Upper lobe of left lung (tissue), 6 donors: ENCODE data around the gene MAPK8IP3. TPM values are rescaled to one million over a fixed set of nuclear protein-coding genes. Genes with fewer than 3 reads are reported as not detected.
"Not testable (repeated sequence)": the region's sequence is repeated elsewhere in the genome, so short reads cannot be mapped to it uniquely, and the experiment has no call there.

ENCODE experiments used
- ATAC-seq, 2 donors: fragments of 200-7000 bp; cut with Tn5 transposase; one replicate each; pipeline ENCODE4 v1.9.1; 2022; ENCODE audit warnings: mild to moderate bottlenecking in 2 of 2, moderate library complexity in 2 of 2; ENCODE audit not compliant: low FRiP score in 2 of 2
- DNase-seq, 2 donors: peaks; one replicate each; pipeline ENCODE4 v3.0.0-alpha.2; 2019 to 2020
- H3K27ac ChIP-seq, 4 donors: fragments of 200-600 bp; sonication (generic); one replicate each; pipeline ENCODE4 v1.5.1; 2016 to 2019
- H3K27me3 ChIP-seq, 4 donors: fragments of 200-600 bp; sonication (generic); one replicate each; pipeline ENCODE4 v1.5.1; 2017 to 2019
- H3K36me3 ChIP-seq, 4 donors: fragments of 200-600 bp; sonication (generic); one replicate each; pipeline ENCODE4 v1.5.1; 2016 to 2019
- H3K4me1 ChIP-seq, 4 donors: fragments of 200-600 bp; sonication (generic); one replicate each; pipeline ENCODE4 v1.5.1; 2018 to 2019
- H3K4me3 ChIP-seq, 4 donors: fragments of 200-600 bp; sonication (generic); one replicate each; pipeline ENCODE4 v1.5.1; 2017 to 2019; ENCODE audit warnings: mild to moderate bottlenecking in 2 of 4, moderate library complexity in 1 of 4
- H3K9me3 ChIP-seq, 4 donors: fragments of 200-600 bp; sonication (generic); one replicate each; pipeline ENCODE4 v1.5.1; 2018 to 2019
- EP300 ChIP-seq, 4 donors: sonication (generic); formaldehyde crosslinking; IDR thresholded peaks; one replicate each; pipeline ENCODE4 v1.5.1; 2017; ENCODE audit warnings: antibody characterized with exemption in 4 of 4, control low read depth in 2 of 4
- POLR2A ChIP-seq, 4 donors: fragments of 450-650 bp; IDR thresholded peaks; one replicate each; pipeline ENCODE4 v1.5.1; 2016 to 2017; ENCODE audit warnings: antibody characterized with exemption in 4 of 4, mild to moderate bottlenecking in 2 of 4
- POLR2AphosphoS5 ChIP-seq, 2 donors: sonication (generic); formaldehyde crosslinking; IDR thresholded peaks; one replicate each; pipeline ENCODE4 v1.5.1; 2017; ENCODE audit warnings: antibody characterized with exemption in 2 of 2
- WGBS, 2 donors: methylation state at CpG; one replicate each; pipeline ENCODE4 v1.1.5; 2017 to 2018; 5-methylcytosine and 5-hydroxymethylcytosine counted together
- total RNA-seq, 6 donors: library from RNA; depleted of rRNA in 4 of 6; stranded (reverse); fragments of >200 nt in 4 of 6; gene quantifications; one replicate each; pipeline versions ENCODE4 v1.1.0 to v1.2.1, GENCODE V29; 2016 to 2021
- TF ChIP-seq, protein P1 (sequence below), 6 experiments: fragments of 450-650 bp in 4 of 6; fragments of 200-600 bp in 2 of 6; sonication (generic) in 2 of 6; IDR thresholded peaks; one replicate each; pipeline ENCODE4 v1.5.1; 2016 to 2019; ENCODE audit warnings: antibody characterized with exemption in 6 of 6
- donor health status: DM: no; HTN: no; CAD: no; lungs with moderate emphysema.
- donor health status: DM: no; HTN: yes; CAD: no; lungs with severe emphysema.

The MAPK8IP3 gene
- total RNA-seq, 6 donors from 2014 or later, result 46.4 to 505 (median 71.9) TPM

DNA sequence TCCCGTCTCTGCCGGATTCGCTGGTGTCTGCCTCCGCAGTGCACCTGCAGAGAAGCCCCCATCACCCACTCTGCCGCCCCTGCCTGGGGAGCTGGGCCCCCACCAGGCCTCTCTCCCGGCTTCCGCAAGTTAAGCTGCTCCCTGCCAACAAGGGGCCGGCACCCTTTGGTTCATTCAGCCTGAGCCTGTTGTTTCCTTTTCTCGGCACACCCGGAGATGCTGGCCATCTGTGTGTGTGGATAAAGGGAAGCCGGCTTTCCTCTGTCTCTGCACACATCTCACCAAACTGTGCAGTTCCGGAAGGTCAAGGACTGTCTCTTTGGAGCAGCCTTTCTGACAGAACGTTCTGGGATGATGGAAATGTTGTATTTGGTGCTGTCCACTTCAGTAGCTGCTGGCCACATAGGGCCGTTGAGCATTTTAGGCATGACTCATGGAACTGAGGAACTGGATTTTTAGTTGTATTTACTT, 6.8 kb downstream of the MAPK8IP3 start:
- peaks cover 9 to 35% (median 20%) of the 10 kb centered on the region in 4 donors for H3K4me1 ChIP-seq
- H3K36me3 ChIP-seq, result peaks cover 0 to 4% (median 2%) of the 10 kb centered on the region in 4 donors
- 58 to 59% methylated on average over 11 to 14 of the region's 14 CpGs for WGBS, 2 donors
- no peak overlapping the region for H3K4me3 ChIP-seq
- TF ChIP-seq POLR2AphosphoS5 (IDR thresholded peaks at IDR 0.05) (no peak), POLR2A (IDR thresholded peaks at IDR 0.05) (no peak), EP300 (IDR thresholded peaks at IDR 0.05) (no peak)
- TF ChIP-seq, protein P1, sequence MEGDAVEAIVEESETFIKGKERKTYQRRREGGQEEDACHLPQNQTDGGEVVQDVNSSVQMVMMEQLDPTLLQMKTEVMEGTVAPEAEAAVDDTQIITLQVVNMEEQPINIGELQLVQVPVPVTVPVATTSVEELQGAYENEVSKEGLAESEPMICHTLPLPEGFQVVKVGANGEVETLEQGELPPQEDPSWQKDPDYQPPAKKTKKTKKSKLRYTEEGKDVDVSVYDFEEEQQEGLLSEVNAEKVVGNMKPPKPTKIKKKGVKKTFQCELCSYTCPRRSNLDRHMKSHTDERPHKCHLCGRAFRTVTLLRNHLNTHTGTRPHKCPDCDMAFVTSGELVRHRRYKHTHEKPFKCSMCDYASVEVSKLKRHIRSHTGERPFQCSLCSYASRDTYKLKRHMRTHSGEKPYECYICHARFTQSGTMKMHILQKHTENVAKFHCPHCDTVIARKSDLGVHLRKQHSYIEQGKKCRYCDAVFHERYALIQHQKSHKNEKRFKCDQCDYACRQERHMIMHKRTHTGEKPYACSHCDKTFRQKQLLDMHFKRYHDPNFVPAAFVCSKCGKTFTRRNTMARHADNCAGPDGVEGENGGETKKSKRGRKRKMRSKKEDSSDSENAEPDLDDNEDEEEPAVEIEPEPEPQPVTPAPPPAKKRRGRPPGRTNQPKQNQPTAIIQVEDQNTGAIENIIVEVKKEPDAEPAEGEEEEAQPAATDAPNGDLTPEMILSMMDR (IDR thresholded peaks at IDR 0.05), result no peak
- no peaks in the 10 kb centered on the region for H3K9me3 ChIP-seq
- peak overlapping the region in 3 of 4 donors; percentile 1 to 35 (median 29) for H3K27ac ChIP-seq
- peak in 1 of 2 donors; percentile 27 for ATAC-seq
- DNase-seq, result peak in 1 of 2 donors; percentile 36
- no peaks in the 10 kb centered on the region for H3K27me3 ChIP-seq

DNA sequence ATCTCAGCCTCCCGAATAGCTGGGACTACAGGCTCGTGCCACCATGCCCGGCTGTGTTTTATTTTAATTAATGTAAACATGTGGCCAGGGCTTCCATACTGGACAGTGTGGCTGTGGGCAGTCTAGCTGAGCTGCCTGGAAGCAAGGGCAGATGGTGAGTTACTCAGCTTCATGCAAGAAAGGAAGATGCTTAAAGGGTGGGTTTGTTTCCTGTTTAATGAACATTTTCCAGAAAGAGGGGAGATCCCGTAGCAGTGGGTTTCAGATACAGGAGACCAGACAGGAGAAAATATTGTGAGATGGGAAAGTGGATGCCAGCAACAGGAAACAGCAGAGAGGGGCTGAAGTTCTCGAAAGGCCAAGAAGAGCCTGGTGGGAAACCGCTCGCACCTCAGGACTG, 7.3 kb downstream of the MAPK8IP3 start:
- Histone ChIP-seq H3K27ac (peak overlapping the region in 3 of 4 donors; percentile 1 to 35 (median 29)), H3K4me3 (no peak overlapping the region), H3K27me3 (no peaks in the 10 kb centered on the region), H3K36me3 (peaks cover 0 to 4% (median 1%) of the 10 kb centered on the region in 4 donors), H3K4me1 (peaks cover 4 to 30% (median 15%) of the 10 kb centered on the region in 4 donors), H3K9me3 (no peaks in the 10 kb centered on the region)
- DNase-seq, result no peak
- TF ChIP-seq EP300 (IDR thresholded peaks at IDR 0.05) (no peak), POLR2A (IDR thresholded peaks at IDR 0.05) (no peak)
- TF ChIP-seq, protein P1 (IDR thresholded peaks at IDR 0.05), result no peak
- no peak for ATAC-seq
- 57 to 71% methylated on average over 7 of the region's 7 CpGs for WGBS, 2 donors

- ATAC-seq, result no peak
- Histone ChIP-seq H3K9me3 (no peaks in the 10 kb centered on the region), H3K4me3 (no peak overlapping the region), H3K4me1 (peaks cover 0 to 24% (median 11%) of the 10 kb centered on the region in 4 donors), H3K36me3 (peaks cover 0 to 4% (median 0%) of the 10 kb centered on the region in 4 donors), H3K27me3 (no peaks in the 10 kb centered on the region), H3K27ac (no peak overlapping the region)
- no peak for TF ChIP-seq EP300 (IDR thresholded peaks at IDR 0.05)
- no peak for TF ChIP-seq POLR2AphosphoS5 (IDR thresholded peaks at IDR 0.05)
- DNase-seq, result no peak
- WGBS, 2 donors, result 88 to 90% methylated on average over 14 of the region's 14 CpGs
These were observed 7.9 kb downstream of the MAPK8IP3 start for GRCh38 chr16:1713933-1714332.

GRCh38 chr16:1715220-1715619, 9.2 kb downstream of the MAPK8IP3 start:
- H3K27ac ChIP-seq, result no peak overlapping the region
- no peak for ATAC-seq
- no peaks in the 10 kb centered on the region for H3K27me3 ChIP-seq
- 96 to 97% methylated on average over 12 of the region's 12 CpGs for WGBS, 2 donors
- peaks cover 0 to 29% (median 17%) of the 10 kb centered on the region in 4 donors for H3K4me1 ChIP-seq
- H3K4me3 ChIP-seq, result no peak overlapping the region
- H3K9me3 ChIP-seq, result no peaks in the 10 kb centered on the region
- H3K36me3 ChIP-seq, result peaks cover 0 to 4% (median 0%) of the 10 kb centered on the region in 4 donors
- TF ChIP-seq, protein P1 (IDR thresholded peaks at IDR 0.05), result no peak
- TF ChIP-seq EP300 (IDR thresholded peaks at IDR 0.05), result no peak
- no peak for TF ChIP-seq POLR2A (IDR thresholded peaks at IDR 0.05)
- no peak for TF ChIP-seq POLR2AphosphoS5 (IDR thresholded peaks at IDR 0.05)
- DNase-seq, result no peak

DNA sequence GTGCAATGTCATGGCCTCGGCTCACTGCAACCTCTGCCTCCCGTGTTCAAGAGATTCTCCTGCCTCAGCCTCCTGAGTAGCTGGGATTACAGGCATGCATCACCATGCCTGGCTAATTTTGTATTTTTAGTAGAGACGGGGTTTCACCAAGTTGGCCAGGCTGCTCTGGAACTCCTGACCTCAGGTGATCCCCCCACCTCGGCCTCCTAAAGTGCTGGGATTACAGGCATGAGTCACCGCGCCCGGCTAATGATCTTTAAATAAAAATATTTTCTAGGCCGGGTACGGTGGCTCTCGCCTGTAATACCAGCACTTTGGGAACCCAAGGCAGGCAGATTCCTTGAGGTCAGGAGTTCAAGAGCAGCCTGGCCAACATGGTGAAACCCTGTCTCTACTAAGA, 12.2 kb downstream of the MAPK8IP3 start:
- H3K4me1 ChIP-seq, result peaks cover 16 to 46% (median 30%) of the 10 kb centered on the region in 4 donors
- H3K9me3 ChIP-seq, H3K4me3 ChIP-seq, DNase-seq, H3K27me3 ChIP-seq, H3K27ac ChIP-seq, H3K36me3 ChIP-seq, ATAC-seq: not testable (repeated sequence)
- 89 to 97% methylated on average over 10 of the region's 10 CpGs for WGBS, 2 donors
